ENCODE data around the gene CARHSP1.
"Not testable (repeated sequence)": the region's sequence is repeated elsewhere in the genome, so short reads cannot be mapped to it uniquely, and the experiment has no call there.

Gene CARHSP1

DNA sequence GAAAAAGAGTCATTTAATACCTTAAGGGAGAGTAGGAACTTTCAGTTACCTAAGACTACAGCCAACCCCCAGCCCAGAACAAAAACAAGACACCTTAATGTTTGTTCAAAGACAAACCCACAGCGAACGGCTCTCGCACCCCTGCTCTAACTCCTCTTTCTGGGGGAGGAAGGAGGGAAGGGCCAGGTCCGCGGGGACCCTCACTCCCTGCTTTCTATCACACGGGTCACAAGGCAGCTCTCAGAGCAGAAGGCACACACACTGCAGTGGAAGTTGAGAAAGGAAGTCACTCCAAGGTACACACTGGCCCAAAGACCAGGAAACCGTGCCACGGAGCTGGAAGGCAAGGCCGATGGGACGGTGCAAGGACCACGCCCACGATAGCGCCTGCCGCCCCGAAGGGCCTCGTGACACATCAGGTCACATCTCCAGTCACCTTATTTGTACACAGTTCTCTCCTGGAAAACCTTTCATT lies 23.3 kb upstream of the CARHSP1 start:
- no peak for DNase-seq

DNA sequence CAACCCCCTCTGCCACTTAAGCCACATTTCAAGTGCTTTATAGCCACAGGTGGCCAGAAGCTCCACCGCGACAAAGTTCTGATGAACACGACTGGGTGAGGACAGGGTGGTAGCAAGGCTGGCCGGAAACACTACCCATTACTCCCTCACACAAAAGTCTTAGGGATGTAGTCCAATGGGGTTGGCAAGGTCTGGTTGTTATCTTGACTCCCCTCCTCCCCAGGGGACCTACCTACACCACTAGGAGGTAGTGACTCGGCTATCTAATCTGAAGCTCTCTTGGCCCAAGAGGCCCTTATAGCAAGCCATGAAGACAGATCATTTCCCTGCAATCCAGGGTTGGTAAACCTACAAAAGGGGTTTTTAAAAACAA lies 21.7 kb upstream of the CARHSP1 start:
- DNase-seq: no peak

DNA sequence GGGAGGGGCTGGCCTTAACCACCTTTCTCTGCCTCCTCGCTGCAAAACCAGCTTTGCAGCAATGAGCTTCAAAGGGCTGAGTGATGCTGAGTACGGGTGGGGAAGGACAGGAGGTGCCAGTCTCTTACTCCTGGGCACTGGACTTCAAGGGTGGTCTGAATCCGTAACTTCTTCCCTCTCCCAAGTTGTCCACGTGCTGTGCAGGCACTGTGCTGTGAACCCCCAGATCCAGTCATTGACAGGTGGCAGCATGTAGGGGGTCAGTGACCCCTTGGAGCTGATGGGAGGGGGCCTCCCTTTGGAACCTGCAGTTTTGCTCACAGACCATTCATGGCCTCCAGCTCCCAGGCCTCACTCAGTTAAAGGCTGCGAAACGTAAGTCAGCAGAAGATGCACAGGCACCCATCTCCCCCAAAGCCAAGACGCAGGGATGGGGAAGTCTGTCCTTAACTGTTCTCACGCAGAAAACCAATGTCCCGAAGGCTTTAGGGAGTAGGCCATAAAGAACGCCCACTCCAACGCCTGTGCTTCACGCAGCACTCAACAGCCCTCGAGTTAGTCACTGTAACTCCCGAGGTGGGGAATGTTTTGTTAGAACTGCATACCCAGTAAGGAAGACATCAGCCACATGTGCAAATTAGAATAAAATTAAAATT lies 21.2 kb upstream of the CARHSP1 start:
- DNase-seq: no peak

DNA sequence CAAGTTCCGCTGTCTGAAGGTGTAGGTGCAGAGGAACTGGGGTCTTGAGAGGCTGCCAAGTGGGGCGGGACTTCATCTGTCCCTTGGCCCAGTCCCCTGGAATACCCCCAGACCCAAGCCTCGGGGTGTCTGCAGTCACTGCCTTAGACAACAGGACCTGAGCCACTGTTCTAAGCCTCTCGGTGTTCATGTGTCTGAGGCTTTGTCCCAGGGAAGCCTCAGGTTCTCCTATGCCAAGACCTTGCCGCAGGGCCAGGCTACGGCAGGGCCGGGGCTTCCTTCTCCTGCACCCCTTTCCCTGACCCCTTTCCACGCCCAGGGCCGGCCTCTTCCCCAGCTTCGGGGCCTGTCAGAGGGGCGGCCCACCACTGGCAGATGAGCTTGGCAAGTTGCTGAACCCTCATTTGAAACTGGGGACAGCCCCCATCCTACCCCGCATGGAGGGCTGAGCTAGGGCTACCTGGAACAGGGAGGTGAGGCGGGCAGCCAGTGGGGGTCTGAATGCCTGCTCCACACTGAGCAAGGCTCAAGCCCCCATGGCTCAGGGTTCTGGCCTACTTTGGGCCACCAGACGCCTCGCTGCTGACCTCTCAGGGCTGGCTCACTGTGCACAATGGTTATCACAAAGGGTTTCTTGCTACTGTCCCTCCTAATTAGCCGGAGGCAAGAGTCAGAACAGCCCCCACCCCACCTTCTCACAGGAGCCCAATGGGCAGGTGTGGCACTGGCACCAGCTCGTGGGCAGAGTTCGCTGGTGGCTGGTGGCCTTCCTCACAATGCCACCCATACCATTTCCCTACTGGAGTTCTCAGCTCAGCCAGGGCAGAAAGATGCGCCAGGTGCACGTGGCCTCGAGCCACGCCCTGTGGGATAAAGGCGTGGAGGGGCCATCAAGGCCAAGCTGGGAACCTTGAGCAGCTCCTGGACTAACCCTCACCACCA lies 20.4 kb upstream of the CARHSP1 start:
- DNase-seq: no peak

DNA sequence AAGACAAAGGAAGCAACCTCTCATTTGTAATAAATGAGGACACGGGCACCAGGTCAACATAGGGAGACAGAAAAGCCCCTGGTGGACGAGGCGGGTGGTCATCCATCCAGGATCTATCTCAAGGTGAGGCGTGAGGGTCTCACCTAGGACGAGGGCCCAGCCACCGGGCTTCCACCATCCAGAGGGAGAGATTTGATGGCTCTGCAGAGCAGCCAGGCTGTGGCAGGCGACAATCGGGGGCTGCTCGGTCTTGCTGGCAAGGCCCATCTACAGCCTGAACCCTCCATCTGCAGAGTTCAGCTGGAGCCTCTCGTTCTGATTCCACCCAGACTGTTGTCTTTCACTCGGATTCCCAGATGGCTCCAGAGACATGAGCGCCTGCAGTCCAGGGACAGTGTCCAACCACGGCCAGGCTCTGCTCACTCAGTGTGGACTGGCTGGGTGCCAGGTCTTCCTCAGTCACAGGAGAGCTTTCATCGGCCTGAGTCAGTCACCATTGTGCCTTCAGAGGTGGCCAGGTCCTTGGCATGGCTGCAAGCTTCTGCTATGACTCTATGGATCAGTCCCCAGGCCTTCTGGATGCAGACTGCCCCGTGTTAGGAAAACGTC lies 19.2 kb upstream of the CARHSP1 start:
- no peak for DNase-seq

- no peak for DNase-seq
These were observed 18.6 kb upstream of the CARHSP1 start for GRCh38 chr16:8887431-8887765.

GRCh38 chr16:8886593-8887430 lies 18.0 kb upstream of the CARHSP1 start:
- DNase-seq: no peak

DNA sequence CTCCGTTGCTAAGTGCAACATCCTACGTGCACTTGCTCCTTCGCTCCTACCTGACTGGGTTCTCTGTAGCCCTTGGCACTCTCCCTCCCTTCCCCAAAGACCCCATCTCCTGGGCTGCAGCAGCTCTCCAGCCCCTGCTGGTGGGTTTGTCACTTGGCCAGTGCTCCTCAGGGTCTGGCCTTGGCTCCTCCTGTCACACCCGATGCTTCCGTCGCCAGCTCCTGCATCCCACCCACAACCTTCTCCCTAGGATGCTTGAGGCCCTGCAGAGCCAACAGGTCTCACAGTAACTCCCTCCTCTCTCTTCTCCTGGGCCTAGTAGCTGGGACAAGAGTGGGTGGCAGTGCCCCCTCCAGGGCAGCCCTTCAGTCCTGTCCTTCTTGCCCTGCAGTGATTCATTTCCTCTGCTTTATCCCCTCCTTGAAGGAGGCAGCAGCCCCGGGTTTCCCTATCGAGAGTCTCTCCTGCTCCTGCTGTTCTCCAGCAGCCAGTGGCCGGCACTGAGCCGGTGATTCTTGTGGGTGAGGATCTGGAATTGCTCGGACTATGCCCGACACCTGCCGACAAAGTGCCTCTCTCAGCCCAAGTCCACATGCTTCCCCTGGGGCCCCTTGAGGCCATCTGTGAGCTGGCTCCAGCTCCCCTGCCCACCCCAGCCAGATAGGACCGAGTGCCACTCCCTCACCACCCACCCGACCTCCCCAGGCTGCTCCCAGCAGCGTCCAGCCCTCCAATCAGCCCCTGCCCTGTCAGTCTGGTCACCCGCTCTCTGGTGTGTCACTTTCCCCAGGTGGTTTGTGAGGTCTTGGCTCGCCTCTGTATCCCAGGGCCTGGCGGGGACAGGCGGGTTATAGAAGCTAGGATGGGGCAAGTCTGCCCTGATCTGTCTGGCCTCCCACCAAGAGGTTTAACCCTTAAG lies 17.1 kb upstream of the CARHSP1 start:
- no peak for DNase-seq

DNA sequence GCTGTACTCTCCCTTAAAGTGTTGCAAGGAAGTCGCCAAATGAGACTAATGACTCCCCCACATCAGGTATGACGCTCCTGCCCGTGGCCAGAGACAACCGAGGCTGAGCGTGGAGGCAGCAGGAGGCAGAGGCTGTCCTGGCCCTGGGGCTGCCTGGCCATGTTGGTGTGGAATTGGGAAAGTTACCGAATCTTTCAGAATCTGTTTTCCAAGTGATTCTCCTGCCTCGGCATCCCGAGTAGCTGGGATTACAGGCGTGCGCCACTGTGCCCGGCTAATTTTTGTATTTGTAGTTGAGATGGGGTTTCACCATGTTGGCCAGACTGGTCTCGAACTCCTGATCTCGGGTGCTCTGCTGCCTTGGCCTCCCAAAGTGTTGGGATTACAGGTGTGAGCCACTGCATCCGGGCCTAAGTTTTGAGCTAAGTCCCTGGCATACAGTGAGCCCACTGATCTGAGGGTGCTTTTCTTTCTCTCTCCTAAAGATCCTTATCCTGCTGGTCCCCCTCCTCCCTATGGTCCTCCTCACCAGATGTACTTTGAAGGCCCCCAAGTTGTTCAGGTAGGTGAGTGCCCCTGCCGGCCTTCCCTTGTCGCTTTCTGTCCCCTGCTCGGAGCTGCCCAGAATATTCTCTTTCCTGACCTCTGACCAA lies 14.0 kb upstream of the CARHSP1 start:
- DNase-seq: no peak

DNA sequence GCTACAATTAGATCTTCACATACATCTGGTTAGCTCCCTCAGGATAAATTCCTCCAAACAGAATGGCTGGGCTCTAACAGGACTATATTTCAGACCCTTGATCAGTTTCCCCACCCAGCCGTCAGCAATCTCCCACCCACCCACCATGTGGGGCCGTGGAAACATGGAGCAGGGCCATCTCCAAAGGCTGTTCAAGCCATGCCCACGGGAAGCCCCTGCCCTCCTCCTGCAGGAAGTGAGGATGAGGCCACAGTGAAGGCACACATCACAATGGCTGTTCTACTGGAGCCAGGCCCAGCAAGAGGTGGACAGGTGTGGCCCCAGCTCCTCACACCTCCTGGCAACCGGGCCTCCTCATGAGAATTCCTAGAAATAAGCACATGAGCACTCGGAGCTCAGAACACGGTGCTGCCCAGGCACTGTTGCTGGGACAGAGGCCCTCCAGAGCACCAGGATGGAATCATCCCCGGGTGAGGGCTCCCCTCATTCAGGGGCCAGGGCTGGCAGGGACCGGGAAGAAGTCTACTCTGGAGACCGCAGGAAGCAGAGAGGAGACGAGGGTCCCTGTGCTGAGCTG lies 13.3 kb upstream of the CARHSP1 start, which contains the start of gene LITAFD:
Gene LITAFD (plus strand): TSS at position 311 of the 577 bp plus-strand sequence. CDS start 2,005 bp downstream, outside the sequence.
- no peak for DNase-seq

- DNase-seq: no peak
These were observed 12.2 kb upstream of the CARHSP1 start for GRCh38 chr16:8880839-8881510.

DNA sequence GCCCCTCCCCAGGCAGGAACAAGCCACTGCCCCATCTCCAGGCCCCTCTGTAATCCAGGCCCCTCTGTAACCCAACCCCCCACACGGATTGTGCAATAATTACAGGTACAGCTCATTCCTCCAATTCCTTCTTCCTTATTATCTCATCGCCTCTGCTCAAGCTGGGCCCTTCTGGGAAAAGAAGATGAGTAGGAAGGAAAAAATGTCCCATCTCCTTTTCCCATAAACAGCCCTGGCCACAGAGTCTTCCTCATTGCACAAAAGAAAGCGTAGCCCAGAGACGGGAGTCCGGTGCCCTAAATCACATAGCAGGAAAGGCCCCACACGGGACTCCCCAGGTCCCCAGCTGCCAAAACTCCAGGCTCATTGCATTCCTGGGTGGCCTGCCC lies 9.7 kb upstream of the CARHSP1 start:
- DNase-seq: no peak

DNA sequence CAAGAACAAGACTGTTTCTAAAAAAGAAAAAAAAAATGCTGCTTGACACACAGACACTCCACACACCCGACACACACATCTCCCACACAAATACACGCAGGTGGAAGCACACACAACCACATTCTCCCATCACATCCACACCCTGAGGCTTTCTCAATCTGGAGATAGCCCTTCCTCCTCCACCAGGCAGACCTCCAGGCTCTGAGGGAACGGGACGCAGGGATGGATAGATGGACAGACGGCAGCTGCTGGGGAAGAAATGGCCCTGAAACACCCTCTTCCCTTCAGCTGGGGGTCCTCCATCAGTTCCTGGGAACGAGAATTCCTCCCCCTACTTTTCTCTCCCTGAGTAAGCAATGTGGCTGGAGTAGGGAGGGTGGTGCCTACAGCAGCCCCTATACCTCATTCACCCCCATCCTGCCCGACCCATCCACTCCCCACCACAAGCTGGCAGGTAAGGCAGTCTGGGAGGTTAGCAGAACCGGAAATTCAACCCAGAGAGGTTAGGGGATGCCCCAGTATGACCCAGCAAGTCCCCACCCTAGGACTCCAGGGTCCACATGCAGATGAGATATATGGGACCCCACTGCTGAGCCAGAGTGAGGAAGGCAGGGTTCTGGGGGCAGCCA lies 9.2 kb upstream of the CARHSP1 start:
- no peak for DNase-seq

GRCh38 chr16:8875317-8875716 lies 6.5 kb upstream of the CARHSP1 start:
- not testable (repeated sequence) for DNase-seq

DNA sequence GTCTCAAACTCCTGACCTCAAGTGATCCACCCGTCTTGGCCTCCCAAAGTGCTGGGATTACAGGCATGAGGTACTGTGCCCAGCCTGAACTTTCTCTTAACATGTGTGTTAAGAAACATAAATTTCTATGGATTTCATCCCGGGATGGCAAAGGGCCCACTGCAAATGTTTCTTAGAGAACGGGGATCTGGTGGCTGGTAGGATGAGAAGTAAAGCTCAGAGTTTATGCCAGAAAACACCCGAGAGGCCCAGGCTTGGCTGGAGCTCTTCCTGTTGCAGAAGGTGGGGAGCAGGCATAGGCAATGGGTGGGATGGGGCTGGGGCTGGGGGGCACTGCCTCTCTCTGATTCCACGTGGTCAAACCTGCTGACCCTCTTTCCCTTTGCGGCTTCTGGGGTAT lies 5.6 kb upstream of the CARHSP1 start:
- no peak for DNase-seq

DNA sequence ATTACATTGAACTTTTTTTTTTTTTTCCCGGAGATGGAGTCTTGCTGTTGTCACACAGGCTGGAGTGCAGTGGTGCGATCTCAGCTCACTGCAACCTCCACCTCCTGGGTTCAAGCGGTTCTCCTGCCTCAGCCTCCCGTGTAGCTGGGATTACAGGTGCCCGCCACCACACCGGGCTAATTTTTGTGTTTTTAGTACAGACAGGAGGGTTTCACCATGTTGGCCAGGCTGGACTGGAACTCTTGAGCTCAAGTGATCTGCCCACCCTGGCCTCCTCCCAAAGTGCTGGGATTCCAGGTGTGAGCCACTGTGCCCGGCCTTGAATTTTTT lies 5.0 kb upstream of the CARHSP1 start:
- not testable (repeated sequence) for DNase-seq

GRCh38 chr16:8872967-8873865 lies 4.4 kb upstream of the CARHSP1 start:
- no peak for DNase-seq

- DNase-seq: no peak
These were observed 3.3 kb upstream of the CARHSP1 start for GRCh38 chr16:8872071-8872470.

GRCh38 chr16:8869988-8870241 lies 1.1 kb upstream of the CARHSP1 start:
- not testable (repeated sequence) for DNase-seq

All from activated CD4-positive, alpha-beta T cell treated with anti-CD3 and anti-CD28 coated beads, Interleukin-10, Interleukin-2, amounts not matched to agents 100 ng/mL and 50 ng/mL, durations not matched to agents 16 hours and 8 hours (primary cell).